Right atrium auricular region (tissue), 2 donors: ENCODE data around the gene CCNE1. TPM values are rescaled to one million over a fixed set of nuclear protein-coding genes. Genes with fewer than 3 reads are reported as not detected.

Source experiments
- DNase-seq: peaks from one replicate; pipeline ENCODE4 v3.0.0-alpha.2; 2019; ENCODE audit warnings: low spot score
- H3K27ac ChIP-seq, 2 donors: fragments of 200-600 bp; sonication (generic); 1 replicate in 1 of 2; 2 replicates in 1 of 2; pipeline ENCODE4 v1.5.1; 2016 to 2019
- H3K27me3 ChIP-seq, 2 donors: fragments of 200-600 bp; sonication (generic); one replicate each; pipeline versions ENCODE4 v1.5.1 to v1.6.0; 2017 to 2019
- H3K36me3 ChIP-seq: fragments of 200-600 bp; sonication (generic); one replicate; pipeline ENCODE4 v1.5.1; 2016
- H3K4me1 ChIP-seq, 2 donors: fragments of 200-600 bp; sonication (generic); one replicate each; pipeline versions ENCODE4 v1.5.1 to v1.6.0; 2017 to 2019
- H3K4me3 ChIP-seq, 2 donors: fragments of 200-600 bp; sonication (generic); 1 replicate in 1 of 2; 2 replicates in 1 of 2; pipeline ENCODE4 v1.5.1; 2017 to 2019; ENCODE audit warnings: mild to moderate bottlenecking in 1 of 2, moderate library complexity in 1 of 2
- H3K9me3 ChIP-seq, 2 donors: fragments of 200-600 bp; sonication (generic); one replicate each; pipeline ENCODE4 v1.5.1; 2019
- total RNA-seq, 2 donors: library from RNA; depleted of rRNA; stranded (reverse); fragments of >200 nt; gene quantifications; one replicate each; pipeline ENCODE4 v1.1.0, GENCODE V29; 2016
- TF ChIP-seq, protein P1 (sequence below), 2 donors: fragments of 200-600 bp; sonication (generic); IDR thresholded peaks; one replicate each; pipeline ENCODE4 v1.5.1; 2019; ENCODE audit warnings: antibody characterized with exemption in 2 of 2

The CCNE1 gene
- total RNA-seq: 1 to 10 TPM; 4.4 to 5.5 TPM

DNA sequence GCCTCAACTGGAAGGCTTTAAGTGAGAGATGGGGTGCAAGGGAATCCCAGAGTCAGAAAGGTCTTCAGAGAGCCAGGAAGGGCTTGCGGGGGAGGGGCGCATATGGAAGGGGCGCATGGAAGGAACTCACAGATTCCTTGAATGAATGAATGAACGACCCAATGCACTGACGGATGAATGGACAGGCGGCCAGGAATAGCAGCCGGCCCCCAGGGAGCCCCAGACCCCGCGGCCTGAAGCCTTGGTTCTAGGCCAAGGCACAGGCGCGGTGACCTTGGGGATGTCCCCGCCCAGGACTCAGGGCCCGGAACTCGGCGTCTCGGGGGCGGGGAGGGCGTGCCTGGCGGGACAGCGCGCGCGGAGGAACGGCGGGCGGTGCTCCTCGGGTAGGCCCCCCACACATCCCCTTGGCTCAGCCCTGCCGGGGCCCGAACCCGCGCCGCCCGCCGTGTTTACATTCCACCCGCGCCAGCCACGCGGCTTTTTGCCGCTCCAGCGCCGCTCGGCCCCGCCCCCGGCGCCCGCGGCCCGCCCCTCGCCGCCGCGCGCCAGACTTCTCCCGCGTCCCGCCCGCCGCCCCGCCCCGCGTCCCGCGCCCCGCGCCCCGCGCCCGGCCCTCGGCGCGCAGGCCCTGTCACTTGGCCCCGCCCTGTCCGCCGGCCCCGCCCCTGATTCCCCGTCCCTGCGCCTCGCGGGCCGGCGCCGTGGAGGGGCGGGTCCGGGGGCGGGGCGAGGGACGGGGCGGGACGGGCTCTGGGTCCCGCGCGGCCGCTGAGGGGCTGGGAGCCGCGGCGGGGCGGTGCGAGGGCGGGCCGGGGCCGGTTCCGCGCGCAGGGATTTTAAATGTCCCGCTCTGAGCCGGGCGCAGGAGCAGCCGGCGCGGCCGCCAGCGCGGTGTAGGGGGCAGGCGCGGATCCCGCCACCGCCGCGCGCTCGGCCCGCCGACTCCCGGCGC, at the start of gene CCNE1:
TSS of gene CCNE1 (plus strand) at position 867 of the 955 bp plus-strand sequence. CDS start 565 bp downstream, outside the sequence.
- Histone ChIP-seq H3K4me1 (peaks cover 0 to 15% of the 10 kb centered on the region in 2 donors), H3K27ac (peak within 1 kb of the TSS; percentile 62 to 76)
- TF ChIP-seq, protein P1, sequence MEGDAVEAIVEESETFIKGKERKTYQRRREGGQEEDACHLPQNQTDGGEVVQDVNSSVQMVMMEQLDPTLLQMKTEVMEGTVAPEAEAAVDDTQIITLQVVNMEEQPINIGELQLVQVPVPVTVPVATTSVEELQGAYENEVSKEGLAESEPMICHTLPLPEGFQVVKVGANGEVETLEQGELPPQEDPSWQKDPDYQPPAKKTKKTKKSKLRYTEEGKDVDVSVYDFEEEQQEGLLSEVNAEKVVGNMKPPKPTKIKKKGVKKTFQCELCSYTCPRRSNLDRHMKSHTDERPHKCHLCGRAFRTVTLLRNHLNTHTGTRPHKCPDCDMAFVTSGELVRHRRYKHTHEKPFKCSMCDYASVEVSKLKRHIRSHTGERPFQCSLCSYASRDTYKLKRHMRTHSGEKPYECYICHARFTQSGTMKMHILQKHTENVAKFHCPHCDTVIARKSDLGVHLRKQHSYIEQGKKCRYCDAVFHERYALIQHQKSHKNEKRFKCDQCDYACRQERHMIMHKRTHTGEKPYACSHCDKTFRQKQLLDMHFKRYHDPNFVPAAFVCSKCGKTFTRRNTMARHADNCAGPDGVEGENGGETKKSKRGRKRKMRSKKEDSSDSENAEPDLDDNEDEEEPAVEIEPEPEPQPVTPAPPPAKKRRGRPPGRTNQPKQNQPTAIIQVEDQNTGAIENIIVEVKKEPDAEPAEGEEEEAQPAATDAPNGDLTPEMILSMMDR (IDR thresholded peaks at IDR 0.05): no peak

DNA sequence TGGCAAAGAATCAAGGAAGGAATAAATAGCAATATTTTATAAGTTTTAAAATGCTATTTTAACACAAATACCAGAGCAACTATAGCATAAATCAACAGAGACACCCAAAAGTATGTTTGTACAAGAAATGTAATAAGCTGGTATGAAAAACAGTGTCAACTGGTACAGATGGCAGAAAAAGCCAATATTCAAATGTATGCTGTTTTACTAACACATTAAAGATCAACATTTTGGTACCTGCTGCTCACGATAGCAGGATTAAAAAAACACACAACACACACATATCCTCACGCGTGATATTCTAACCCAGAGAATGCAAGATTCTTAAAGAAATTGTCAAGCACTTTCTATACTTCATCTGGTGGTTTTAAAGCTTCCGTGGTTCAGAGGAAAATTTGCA, 48.6 kb upstream of the CCNE1 start:
- H3K4me3 ChIP-seq: no peak overlapping the region
- no peaks in the 10 kb centered on the region for H3K9me3 ChIP-seq
- TF ChIP-seq, protein P1 (IDR thresholded peaks at IDR 0.05): no peak
- peaks cover 0 to 7% of the 10 kb centered on the region in 2 donors for H3K4me1 ChIP-seq
- no peaks in the 10 kb centered on the region for H3K27me3 ChIP-seq
- no peak for DNase-seq
- no peak overlapping the region for H3K27ac ChIP-seq
- no peaks in the 10 kb centered on the region for H3K36me3 ChIP-seq

More for the DNA sequence above, at the start of gene CCNE1:
- Histone ChIP-seq H3K36me3 (no peaks in the 10 kb centered on the region), H3K27me3 (no peaks in the 10 kb centered on the region), H3K4me3 (peak within 1 kb of the TSS; percentile 50 to 66), H3K9me3 (no peaks in the 10 kb centered on the region)
- DNase-seq: peak; percentile 81

DNA sequence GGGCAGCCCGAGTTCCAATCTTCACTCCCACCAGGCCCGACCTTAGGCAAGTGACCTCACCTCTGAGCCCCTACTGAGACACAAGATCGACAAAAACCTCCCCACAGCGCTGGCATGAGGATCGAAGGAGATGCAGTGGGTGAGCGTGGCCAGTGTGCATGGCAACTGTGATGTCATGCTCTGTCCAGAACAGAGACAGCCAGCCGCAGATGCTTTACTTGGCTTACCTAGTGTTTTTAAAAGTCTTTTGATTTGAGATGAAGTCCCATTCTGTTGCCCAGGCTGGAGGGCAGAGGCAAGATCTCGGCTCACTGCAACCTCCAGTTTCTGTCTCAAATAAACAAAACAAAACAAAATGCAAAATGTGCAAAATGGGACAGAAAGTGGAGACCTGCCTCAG, 47.4 kb upstream of the CCNE1 start:
- Histone ChIP-seq H3K27me3 (no peaks in the 10 kb centered on the region), H3K4me3 (no peak overlapping the region), H3K36me3 (no peaks in the 10 kb centered on the region), H3K9me3 (no peaks in the 10 kb centered on the region), H3K27ac (no peak overlapping the region), H3K4me1 (peaks cover 0 to 7% of the 10 kb centered on the region in 2 donors)
- DNase-seq: no peak
- TF ChIP-seq, protein P1 (IDR thresholded peaks at IDR 0.05): no peak

DNA sequence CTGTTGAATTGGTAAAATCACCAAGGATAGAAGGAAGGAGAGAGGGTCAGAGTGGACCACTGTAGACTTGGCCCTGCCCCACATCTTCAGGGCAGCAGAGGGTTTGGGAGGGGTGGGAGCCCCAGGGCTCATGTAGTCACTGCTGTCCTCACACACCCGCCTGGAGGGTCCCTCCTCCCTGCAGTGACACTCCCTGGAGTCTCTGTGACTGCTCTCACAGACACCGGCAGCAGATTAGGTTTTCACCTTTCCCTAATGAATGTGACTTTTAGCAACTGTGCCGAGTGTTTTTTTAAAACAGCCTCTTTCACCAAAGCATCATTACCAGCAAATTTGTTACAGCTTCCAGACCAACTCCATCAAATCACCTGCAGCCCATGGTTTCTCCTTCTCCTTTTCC, 45.7 kb upstream of the CCNE1 start:
- no peak for DNase-seq
- no peaks in the 10 kb centered on the region for H3K36me3 ChIP-seq
- no peaks in the 10 kb centered on the region for H3K4me1 ChIP-seq
- TF ChIP-seq, protein P1 (IDR thresholded peaks at IDR 0.05): no peak
- no peaks in the 10 kb centered on the region for H3K9me3 ChIP-seq
- no peak overlapping the region for H3K27ac ChIP-seq
- H3K4me3 ChIP-seq: no peak overlapping the region
- H3K27me3 ChIP-seq: no peaks in the 10 kb centered on the region

DNA sequence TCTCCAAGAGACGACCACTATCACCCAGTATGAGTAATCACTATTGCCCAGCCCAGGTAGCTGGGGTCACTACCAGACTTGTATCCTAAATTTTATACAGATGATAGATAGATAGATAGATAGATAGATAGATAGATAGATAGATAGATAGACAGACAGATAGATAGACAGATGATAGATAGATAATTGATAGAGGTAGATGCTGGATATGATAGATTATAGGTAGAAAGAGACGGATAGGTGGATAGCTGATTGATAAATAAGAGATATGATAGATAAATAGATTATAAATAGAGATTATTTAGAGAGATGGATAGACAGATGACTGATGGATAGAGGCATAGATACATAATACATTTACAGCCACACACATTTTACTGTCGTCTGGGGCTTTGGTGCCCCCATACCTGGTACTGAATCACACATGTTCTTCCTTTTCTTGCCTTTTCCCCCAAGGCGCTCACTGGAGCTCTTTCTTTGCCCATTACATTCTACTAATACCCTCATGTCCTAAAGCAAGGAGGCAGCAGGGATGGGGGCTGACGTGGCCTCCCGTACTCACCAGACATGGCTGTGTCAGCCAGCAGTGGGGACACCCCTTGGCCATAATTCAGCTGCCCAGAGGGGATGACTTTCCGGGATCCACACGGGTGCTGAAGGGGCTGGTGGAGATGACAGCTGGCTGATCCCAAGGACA, 44.6 kb upstream of the CCNE1 start:
- H3K4me1 ChIP-seq: peaks cover 0 to 2% of the 10 kb centered on the region in 2 donors
- DNase-seq: no peak
- H3K4me3 ChIP-seq: no peak overlapping the region
- no peaks in the 10 kb centered on the region for H3K36me3 ChIP-seq
- no peaks in the 10 kb centered on the region for H3K27me3 ChIP-seq
- H3K9me3 ChIP-seq: no peaks in the 10 kb centered on the region
- no peak overlapping the region for H3K27ac ChIP-seq
- TF ChIP-seq, protein P1 (IDR thresholded peaks at IDR 0.05): no peak
